Measurements from ENCODE around the gene GP9. TPM values are rescaled to one million over a fixed set of nuclear protein-coding genes. Genes with fewer than 3 reads are reported as not detected.
A peak's percentile ranks its signal among the peaks of the same experiment; 100 is the strongest.
"Not testable (repeated sequence)": the region's sequence is repeated elsewhere in the genome, so short reads cannot be mapped to it uniquely, and the experiment has no call there.

Gene GP9
- total and polyA plus RNA-seq, 9 donors = 0.23 to 0.81 (median 0.44) TPM

DNA sequence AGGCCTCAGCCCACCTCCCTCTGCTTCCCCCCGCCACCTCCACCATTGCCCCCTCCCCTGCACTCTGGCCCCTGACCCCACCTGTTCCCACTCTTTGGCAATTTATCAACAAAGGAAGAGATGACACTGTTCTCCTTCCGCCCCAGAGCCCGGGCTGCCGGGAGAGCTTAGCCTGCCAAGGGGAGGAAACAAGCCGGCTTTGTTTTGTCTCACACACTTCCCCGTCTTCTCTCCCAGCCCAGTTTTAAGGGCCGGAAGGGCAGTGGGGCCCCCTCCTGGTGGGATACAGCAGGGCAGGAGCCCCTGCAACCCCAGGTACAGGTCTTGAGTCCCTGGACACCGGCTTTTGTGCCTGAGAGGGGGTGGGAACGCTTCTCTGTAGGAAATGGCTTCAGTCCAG is 27.3 kb downstream of the GP9 start:
- not testable (repeated sequence) for H3K4me1 ChIP-seq (ENCODE audit: control insufficient read depth, insufficient read depth, low read length); H3K27ac ChIP-seq (ENCODE audit: low read length); H3K27me3 ChIP-seq (ENCODE audit: control insufficient read depth, insufficient read depth, low read length); H3K36me3 ChIP-seq (ENCODE audit: control insufficient read depth, insufficient read depth, low read length); H3K9me3 ChIP-seq (replicated peaks; ENCODE audit: control insufficient read depth, low read depth, low read length); H3K4me3 ChIP-seq (ENCODE audit: low read length)
- DNase-seq = peak; percentile 80
- WGBS (ENCODE audit: insufficient coverage) = no CpG with 5 or more reads among the region's 9 CpGs

DNA sequence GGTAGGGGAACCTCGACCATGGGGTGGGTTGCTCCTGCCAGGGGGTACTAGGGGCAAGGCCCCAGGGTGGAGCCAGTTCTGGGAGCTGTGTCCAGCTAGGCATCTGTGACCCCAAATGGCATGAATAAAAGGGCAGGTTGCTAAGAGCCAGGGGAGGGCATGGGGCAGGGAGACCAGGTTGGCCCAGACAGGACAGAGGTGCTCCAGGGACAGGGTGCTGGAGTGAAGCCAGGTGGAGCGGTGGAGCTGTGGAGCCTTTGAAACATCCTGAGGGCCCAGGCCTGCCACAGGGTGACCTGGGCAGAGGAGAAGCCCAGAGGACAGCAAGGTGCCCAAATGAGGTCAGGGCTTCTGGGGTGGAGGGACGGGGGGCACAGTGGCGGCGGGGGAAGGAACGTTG is 27.7 kb downstream of the GP9 start:
- H3K9me3 ChIP-seq (replicated peaks; ENCODE audit: control insufficient read depth, low read depth, low read length); H3K27me3 ChIP-seq (ENCODE audit: control insufficient read depth, insufficient read depth, low read length); H3K36me3 ChIP-seq (ENCODE audit: control insufficient read depth, insufficient read depth, low read length); H3K4me3 ChIP-seq (ENCODE audit: low read length); H3K4me1 ChIP-seq (ENCODE audit: control insufficient read depth, insufficient read depth, low read length); H3K27ac ChIP-seq (ENCODE audit: low read length); DNase-seq: not testable (repeated sequence)
- no CpG with 5 or more reads among the region's 6 CpGs for WGBS (ENCODE audit: insufficient coverage)

- Histone ChIP-seq H3K4me1 (ENCODE audit: control insufficient read depth, insufficient read depth, low read length) (no peaks in the 10 kb centered on the region), H3K36me3 (ENCODE audit: control insufficient read depth, insufficient read depth, low read length) (peaks cover 16% of the 10 kb centered on the region), H3K27me3 (ENCODE audit: control insufficient read depth, insufficient read depth, low read length) (no peaks in the 10 kb centered on the region), H3K27ac (ENCODE audit: low read length) (no peak overlapping the region), H3K4me3 (ENCODE audit: low read length) (no peak overlapping the region), H3K9me3 (replicated peaks; ENCODE audit: control insufficient read depth, low read depth, low read length) (peaks cover 7% of the 10 kb centered on the region)
- DNase-seq = no peak
- WGBS (ENCODE audit: insufficient coverage) = 86% methylated on average over 9 of the region's 10 CpGs
These were observed 34.7 kb downstream of the GP9 start for GRCh38 chr3:129095285-129095684.

- no peaks in the 10 kb centered on the region for H3K27me3 ChIP-seq (ENCODE audit: control insufficient read depth, insufficient read depth, low read length)
- no CpG with 5 or more reads among the region's 1 CpG for WGBS (ENCODE audit: insufficient coverage)
- peaks cover 4% of the 10 kb centered on the region for H3K36me3 ChIP-seq (ENCODE audit: control insufficient read depth, insufficient read depth, low read length)
- no peaks in the 10 kb centered on the region for H3K4me1 ChIP-seq (ENCODE audit: control insufficient read depth, insufficient read depth, low read length)
- no peak overlapping the region for H3K4me3 ChIP-seq (ENCODE audit: low read length)
- H3K9me3 ChIP-seq (replicated peaks; ENCODE audit: control insufficient read depth, low read depth, low read length) = peaks cover 7% of the 10 kb centered on the region
- no peak overlapping the region for H3K27ac ChIP-seq (ENCODE audit: low read length)
- DNase-seq = no peak
These were observed 39.7 kb downstream of the GP9 start for GRCh38 chr3:129100274-129100673.

DNA sequence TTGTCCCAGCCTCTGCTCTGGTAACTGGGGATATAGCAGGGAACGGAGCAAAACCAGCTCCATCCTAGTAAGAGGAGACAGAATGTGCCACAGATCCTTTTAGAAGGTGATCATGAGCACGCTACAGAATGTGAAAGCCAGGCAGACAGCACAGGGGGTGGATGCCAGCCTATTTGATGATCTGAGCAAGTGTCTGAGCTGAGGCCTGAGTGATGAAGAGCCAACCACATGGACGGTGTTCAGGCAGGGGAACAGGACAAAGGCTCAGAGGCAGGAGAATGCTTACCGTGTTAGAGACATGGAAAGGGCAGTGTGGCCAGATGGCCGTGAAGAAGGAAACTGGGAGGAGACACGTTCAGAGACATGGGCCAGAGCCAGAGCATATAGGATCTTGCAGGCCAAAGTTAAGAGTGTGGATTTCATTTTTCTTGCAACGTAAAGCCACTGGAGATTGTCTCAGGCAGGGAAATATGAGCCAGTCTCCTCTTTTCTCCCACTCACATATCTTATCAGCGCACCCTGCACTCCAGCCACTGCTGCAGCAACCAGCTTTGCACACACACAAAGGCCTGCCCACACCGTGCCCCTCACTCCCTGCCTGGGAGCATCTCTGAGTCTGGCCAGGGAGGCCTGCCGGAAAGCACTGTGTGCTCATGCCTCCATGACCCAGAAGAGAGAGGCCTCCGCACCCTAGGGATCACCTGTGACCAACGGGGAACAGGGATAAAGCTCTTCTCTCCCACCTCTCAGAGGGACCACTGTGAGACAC is 41.0 kb downstream of the GP9 start:
- WGBS (ENCODE audit: insufficient coverage) = 50% methylated on average over 7 of the region's 12 CpGs
- H3K4me3 ChIP-seq (ENCODE audit: low read length) = no peak overlapping the region
- H3K27ac ChIP-seq (ENCODE audit: low read length) = no peak overlapping the region
- peaks cover 3% of the 10 kb centered on the region for H3K4me1 ChIP-seq (ENCODE audit: control insufficient read depth, insufficient read depth, low read length)
- peaks cover 7% of the 10 kb centered on the region for H3K9me3 ChIP-seq (replicated peaks; ENCODE audit: control insufficient read depth, low read depth, low read length)
- DNase-seq = no peak
- no peaks in the 10 kb centered on the region for H3K27me3 ChIP-seq (ENCODE audit: control insufficient read depth, insufficient read depth, low read length)
- H3K36me3 ChIP-seq (ENCODE audit: control insufficient read depth, insufficient read depth, low read length) = peaks cover 3% of the 10 kb centered on the region

GRCh38 chr3:129103296-129103695 is 42.7 kb downstream of the GP9 start:
- Histone ChIP-seq H3K9me3 (replicated peaks; ENCODE audit: control insufficient read depth, low read depth, low read length) (peaks cover 4% of the 10 kb centered on the region), H3K27me3 (ENCODE audit: control insufficient read depth, insufficient read depth, low read length) (no peaks in the 10 kb centered on the region), H3K4me1 (ENCODE audit: control insufficient read depth, insufficient read depth, low read length) (peaks cover 7% of the 10 kb centered on the region), H3K4me3 (ENCODE audit: low read length) (no peak overlapping the region), H3K36me3 (ENCODE audit: control insufficient read depth, insufficient read depth, low read length) (peaks cover 3% of the 10 kb centered on the region), H3K27ac (ENCODE audit: low read length) (no peak overlapping the region)
- no peak for DNase-seq
- WGBS (ENCODE audit: insufficient coverage) = 88% methylated on average over 7 of the region's 7 CpGs

DNA sequence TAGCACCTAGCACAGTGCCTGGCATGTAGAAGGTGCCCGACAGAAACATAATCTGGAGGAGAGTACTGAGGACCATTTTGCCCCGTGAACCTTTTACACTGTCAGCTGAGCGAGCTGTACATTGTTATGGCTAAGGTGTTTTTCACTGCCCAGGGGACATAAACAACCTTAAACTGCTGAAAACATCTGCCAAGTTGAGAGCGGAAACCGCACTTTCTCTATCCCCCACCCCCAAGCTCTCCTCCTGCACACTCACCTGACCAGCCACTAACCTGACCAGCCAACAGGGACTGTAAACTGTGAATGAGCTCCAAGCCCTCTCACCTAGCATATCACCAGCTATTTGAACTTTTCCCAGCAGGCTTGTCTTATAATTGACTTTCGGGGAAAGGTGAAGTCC is 43.5 kb downstream of the GP9 start:
- Histone ChIP-seq H3K4me3 (ENCODE audit: low read length) (no peak overlapping the region), H3K27ac (ENCODE audit: low read length) (no peak overlapping the region), H3K27me3 (ENCODE audit: control insufficient read depth, insufficient read depth, low read length) (no peaks in the 10 kb centered on the region), H3K36me3 (ENCODE audit: control insufficient read depth, insufficient read depth, low read length) (peaks cover 7% of the 10 kb centered on the region), H3K9me3 (replicated peaks; ENCODE audit: control insufficient read depth, low read depth, low read length) (no peaks in the 10 kb centered on the region), H3K4me1 (ENCODE audit: control insufficient read depth, insufficient read depth, low read length) (peaks cover 7% of the 10 kb centered on the region)
- WGBS (ENCODE audit: insufficient coverage) = 94% methylated on average over 3 of the region's 6 CpGs
- no peak for DNase-seq

DNA sequence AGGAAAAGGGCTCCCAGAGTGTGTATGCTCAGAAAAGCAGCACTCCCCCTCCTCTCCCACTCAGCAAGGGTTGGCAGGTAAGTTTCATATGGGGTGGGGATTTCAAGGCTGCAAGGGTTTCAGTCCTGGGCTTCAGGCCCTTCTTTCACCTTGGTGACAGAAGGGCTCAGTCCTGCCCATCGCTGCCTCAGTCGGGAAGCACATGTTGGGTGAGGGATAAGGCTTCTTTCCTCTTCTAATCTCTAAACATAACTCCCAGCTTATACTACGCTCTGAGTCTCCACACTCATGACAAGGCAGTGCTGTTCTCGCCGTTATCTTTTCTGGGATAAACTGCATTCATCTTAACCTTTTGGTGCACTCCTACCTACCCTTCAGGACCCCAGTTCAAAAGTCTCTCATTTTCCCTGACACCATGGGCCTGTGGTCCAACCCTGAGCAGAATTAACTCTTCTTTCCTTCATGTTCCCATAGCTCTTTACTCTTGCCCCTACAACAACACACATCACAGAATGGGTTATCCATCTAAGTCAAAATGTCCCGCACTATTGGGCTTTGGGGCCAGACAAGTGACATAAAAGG is 44.0 kb downstream of the GP9 start:
- Histone ChIP-seq H3K27me3 (ENCODE audit: control insufficient read depth, insufficient read depth, low read length) (no peaks in the 10 kb centered on the region), H3K36me3 (ENCODE audit: control insufficient read depth, insufficient read depth, low read length) (peaks cover 7% of the 10 kb centered on the region), H3K9me3 (replicated peaks; ENCODE audit: control insufficient read depth, low read depth, low read length) (no peaks in the 10 kb centered on the region), H3K4me3 (ENCODE audit: low read length) (no peak overlapping the region), H3K4me1 (ENCODE audit: control insufficient read depth, insufficient read depth, low read length) (peaks cover 7% of the 10 kb centered on the region), H3K27ac (ENCODE audit: low read length) (no peak overlapping the region)
- no peak for DNase-seq
- 100% methylated on average over 3 of the region's 6 CpGs for WGBS (ENCODE audit: insufficient coverage)

GRCh38 chr3:129105862-129106261 is 45.3 kb downstream of the GP9 start:
- Histone ChIP-seq H3K9me3 (replicated peaks; ENCODE audit: control insufficient read depth, low read depth, low read length) (no peaks in the 10 kb centered on the region), H3K4me3 (ENCODE audit: low read length) (no peak overlapping the region), H3K27ac (ENCODE audit: low read length) (no peak overlapping the region), H3K36me3 (ENCODE audit: control insufficient read depth, insufficient read depth, low read length) (peaks cover 7% of the 10 kb centered on the region), H3K4me1 (ENCODE audit: control insufficient read depth, insufficient read depth, low read length) (peaks cover 7% of the 10 kb centered on the region), H3K27me3 (ENCODE audit: control insufficient read depth, insufficient read depth, low read length) (no peaks in the 10 kb centered on the region)
- no peak for DNase-seq
- 58% methylated on average over 3 of the region's 4 CpGs for WGBS (ENCODE audit: insufficient coverage)

DNA sequence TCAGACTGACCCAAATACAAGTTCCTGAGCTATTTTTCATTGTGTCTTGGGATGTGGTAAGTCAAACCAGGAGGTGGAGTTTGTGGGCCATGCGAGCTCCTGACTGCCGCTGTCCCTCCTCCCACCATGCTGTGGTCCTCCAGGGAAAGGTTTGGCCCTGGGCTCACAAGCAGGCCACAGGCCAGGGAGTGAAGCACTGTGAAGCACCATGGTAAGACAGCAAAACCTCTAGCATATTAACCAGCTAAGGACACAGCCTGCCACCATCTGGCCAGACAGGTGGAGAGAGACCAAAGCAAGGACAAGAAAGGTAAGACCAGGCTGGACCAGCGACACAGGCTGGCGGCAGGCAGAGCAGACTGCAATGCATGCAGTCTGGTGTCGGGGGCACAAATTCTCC is 45.7 kb downstream of the GP9 start:
- no peak overlapping the region for H3K4me3 ChIP-seq (ENCODE audit: low read length)
- H3K4me1 ChIP-seq (ENCODE audit: control insufficient read depth, insufficient read depth, low read length) = peaks cover 7% of the 10 kb centered on the region
- no peaks in the 10 kb centered on the region for H3K9me3 ChIP-seq (replicated peaks; ENCODE audit: control insufficient read depth, low read depth, low read length)
- 82% methylated on average over 3 of the region's 5 CpGs for WGBS (ENCODE audit: insufficient coverage)
- no peaks in the 10 kb centered on the region for H3K27me3 ChIP-seq (ENCODE audit: control insufficient read depth, insufficient read depth, low read length)
- peaks cover 7% of the 10 kb centered on the region for H3K36me3 ChIP-seq (ENCODE audit: control insufficient read depth, insufficient read depth, low read length)
- no peak overlapping the region for H3K27ac ChIP-seq (ENCODE audit: low read length)
- DNase-seq = peak; percentile 20
